GM23248 (cell line): Measurements from ENCODE around the gene PTGES2. TPM values are rescaled to one million over a fixed set of nuclear protein-coding genes. Genes with fewer than 3 reads are reported as not detected.

Experiments used
- DNase-seq: peaks from one replicate; pipeline ENCODE4 v3.0.0-alpha.2; 2015
- H2AFZ ChIP-seq: fragments of 200-600 bp; sonication (generic); 2 replicates; pipeline ENCODE4 v1.6.1; 2016; ENCODE audit warnings: antibody characterized with exemption
- H3F3A ChIP-seq: fragments of 200-600 bp; sonication (generic); 2 replicates; pipeline ENCODE4 v1.6.1; 2016; ENCODE audit warnings: mild to moderate bottlenecking, antibody characterized with exemption, mixed run types; ENCODE audit not compliant: insufficient read depth
- H3K27ac ChIP-seq: fragments of 200-600 bp; sonication (generic); 2 replicates; pipeline ENCODE4 v1.5.1; 2016; ENCODE audit warnings: mild to moderate bottlenecking
- H3K27me3 ChIP-seq: fragments of 200-600 bp; sonication (generic); replicated peaks from 2 replicates; pipeline ENCODE4 v1.6.1; 2016; ENCODE audit warnings: mild to moderate bottlenecking; ENCODE audit not compliant: insufficient read depth
- H3K36me3 ChIP-seq: fragments of 200-600 bp; sonication (generic); 2 replicates; pipeline ENCODE4 v1.6.1; 2016; ENCODE audit warnings: low read depth, mild to moderate bottlenecking
- H3K4me1 ChIP-seq: fragments of 200-600 bp; sonication (generic); 2 replicates; pipeline ENCODE4 v1.6.1; 2016; ENCODE audit warnings: mild to moderate bottlenecking; ENCODE audit not compliant: insufficient read depth
- H3K4me2 ChIP-seq: fragments of 200-600 bp; sonication (generic); one replicate; pipeline ENCODE4 v1.6.1; 2016; ENCODE audit warnings: mild to moderate bottlenecking; ENCODE audit not compliant: unreplicated experiment
- H3K4me3 ChIP-seq: fragments of 200-600 bp; sonication (generic); 2 replicates; pipeline ENCODE4 v1.5.1; 2016; ENCODE audit warnings: mild to moderate bottlenecking
- H3K79me2 ChIP-seq: fragments of 200-600 bp; sonication (generic); 2 replicates; pipeline ENCODE4 v1.6.1; 2016; ENCODE audit warnings: mild to moderate bottlenecking; ENCODE audit not compliant: insufficient read depth
- H3K9ac ChIP-seq: fragments of 200-600 bp; sonication (generic); 2 replicates; pipeline ENCODE4 v1.6.1; 2016; ENCODE audit warnings: mild to moderate bottlenecking
- H3K9me2 ChIP-seq: fragments of 200-600 bp; sonication (generic); 2 replicates; pipeline ENCODE4 v1.6.1; 2016; ENCODE audit warnings: mixed run types, mild to moderate bottlenecking, moderate library complexity; ENCODE audit not compliant: insufficient read depth
- H3K9me3 ChIP-seq: fragments of 200-600 bp; sonication (generic); one replicate; pipeline ENCODE4 v1.6.1; 2017; ENCODE audit warnings: low read depth
- H4K20me1 ChIP-seq: fragments of 200-600 bp; sonication (generic); 2 replicates; pipeline ENCODE4 v1.6.0; 2016; ENCODE audit not compliant: insufficient read depth
- EZH2 ChIP-seq: fragments of 200-600 bp; sonication (generic); IDR thresholded peaks from 2 replicates; pipeline ENCODE4 v1.6.1; 2018; ENCODE audit warnings: antibody characterized with exemption, mild to moderate bottlenecking; ENCODE audit not compliant: insufficient read depth, poor library complexity, severe bottlenecking
- EZH2phosphoT487 ChIP-seq: fragments of 200-600 bp; sonication (generic); IDR thresholded peaks from 2 replicates; pipeline ENCODE4 v1.6.1; 2018; ENCODE audit warnings: antibody characterized with exemption, moderate library complexity, mild to moderate bottlenecking, low read depth; ENCODE audit not compliant: insufficient read depth
- WGBS, 2 experiments: methylation state at CpG; one replicate each; pipeline ENCODE4 v1.1.6; 2015 to 2017; ENCODE audit warnings: low lambda C conversion rate in 2 of 2, low coverage in 1 of 2; ENCODE audit errors: missing lambda C conversion rate in 2 of 2; 5-methylcytosine and 5-hydroxymethylcytosine counted together
- in situ Hi-C: fragments of 300-500 bp; cut with MboI; formaldehyde crosslinking; loops from 2 replicates; pipeline ENCODE4 v1.15.0; 2020
- polyA plus RNA-seq: library from polyadenylated mRNA; unstranded; fragments of >200 nt; fragmentation: Nextera tagmentation; extraction: Ambion mirVana; gene quantifications from 2 replicates; pipeline ENCODE4 v1.2.1, GENCODE V29; 2016
- total RNA-seq: library from RNA; depleted of rRNA; stranded (reverse); fragments of >200 nt; shearing (Covaris generic); gene quantifications from 2 replicates; pipeline ENCODE4 v1.2.3, GENCODE V29; 2014

The PTGES2 gene
- total and polyA plus RNA-seq, 2 experiments from 2014 or later = 63.3 to 68.6 TPM

GRCh38 chr9:128161215-128161902, 33.8 kb upstream of the PTGES2 start:
- H4K20me1 ChIP-seq = no peaks in the 10 kb centered on the region
- in situ Hi-C loops = no loop called here
- peak overlapping the region; percentile 80 for H3K9ac ChIP-seq
- DNase-seq = no peak
- H3K27me3 ChIP-seq = no peaks in the 10 kb centered on the region
- WGBS, 2 experiments = 89 to 91% methylated on average over 13 of the region's 13 CpGs
- peak overlapping the region; percentile 85 for H3K4me3 ChIP-seq
- H3F3A ChIP-seq = peaks cover 21% of the 10 kb centered on the region; the same call in 1 of the 2 replicates
- H3K36me3 ChIP-seq = peaks cover 5% of the 10 kb centered on the region; the same call in 1 of the 2 replicates
- peaks cover 11% of the 10 kb centered on the region for H3K4me1 ChIP-seq
- no peak overlapping the region for H2AFZ ChIP-seq
- no peaks in the 10 kb centered on the region for H3K9me3 ChIP-seq
- no peak overlapping the region for H3K27ac ChIP-seq
- TF ChIP-seq EZH2phosphoT487 = no peak
- TF ChIP-seq EZH2 = no peak
- H3K4me2 ChIP-seq = peak overlapping the region; percentile 79
- no peaks in the 10 kb centered on the region for H3K9me2 ChIP-seq
- H3K79me2 ChIP-seq = 0 out of 2 replicates have a peak, but pooled peaks cover 4% of the 10 kb centered on the region

- peak; percentile 82 for DNase-seq
- H4K20me1 ChIP-seq = no peaks in the 10 kb centered on the region
- WGBS, 2 experiments = 0 to 2% methylated on average over 23 of the region's 23 CpGs
- H3K9ac ChIP-seq = peak overlapping the region; percentile 80
- no peaks in the 10 kb centered on the region for H3K9me2 ChIP-seq
- peak overlapping the region; percentile 21 for H3K27ac ChIP-seq
- in situ Hi-C loops = no loop called here
- H3K4me3 ChIP-seq = peak overlapping the region; percentile 85
- peak overlapping the region; percentile 79 for H3K4me2 ChIP-seq
- H3K27me3 ChIP-seq = no peaks in the 10 kb centered on the region
- H3K79me2 ChIP-seq = 0 out of 2 replicates have a peak, but pooled peaks cover 4% of the 10 kb centered on the region
- H3K4me1 ChIP-seq = peaks cover 11% of the 10 kb centered on the region
- peaks cover 5% of the 10 kb centered on the region; the same call in 1 of the 2 replicates for H3K36me3 ChIP-seq
- H3K9me3 ChIP-seq = no peaks in the 10 kb centered on the region
- H2AFZ ChIP-seq = peak overlapping the region; percentile 86
- no peak for TF ChIP-seq EZH2
- no peak for TF ChIP-seq EZH2phosphoT487
- H3F3A ChIP-seq = peaks cover 21% of the 10 kb centered on the region; the same call in 1 of the 2 replicates
These were observed 33.1 kb upstream of the PTGES2 start for GRCh38 chr9:128160603-128160987.

GRCh38 chr9:128159784-128160602, 32.5 kb upstream of the PTGES2 start, which contains the start of gene BBLN:
TSS of gene BBLN (plus strand) at chr9:128160265. CDS start at chr9:128160408, 143 bp downstream.
- peak within 1 kb of the TSS; percentile 80 for H3K9ac ChIP-seq
- no peak for TF ChIP-seq EZH2
- H3K4me2 ChIP-seq = peak within 1 kb of the TSS; percentile 79
- no peaks in the 10 kb centered on the region for H4K20me1 ChIP-seq
- in situ Hi-C loops = no loop called here
- H3K27me3 ChIP-seq = no peaks in the 10 kb centered on the region
- peaks cover 16% of the 10 kb centered on the region; the same call in 1 of the 2 replicates for H3F3A ChIP-seq
- peak within 1 kb of the TSS; percentile 85 for H3K4me3 ChIP-seq
- peaks cover 11% of the 10 kb centered on the region for H3K4me1 ChIP-seq
- H3K79me2 ChIP-seq = 0 out of 2 replicates have a peak, but pooled peaks cover 4% of the 10 kb centered on the region
- peak; percentile 93 for DNase-seq
- H3K9me2 ChIP-seq = no peaks in the 10 kb centered on the region
- peak within 1 kb of the TSS; percentile 88 for H2AFZ ChIP-seq
- H3K27ac ChIP-seq = peak within 1 kb of the TSS; percentile 21
- H3K9me3 ChIP-seq = no peaks in the 10 kb centered on the region
- WGBS, 2 experiments = 1 to 2% methylated on average over 41 to 77 of the region's 77 CpGs
- H3K36me3 ChIP-seq = peaks cover 5% of the 10 kb centered on the region; the same call in 1 of the 2 replicates

- Histone ChIP-seq H3K9me3 (no peaks in the 10 kb centered on the region), H4K20me1 (no peaks in the 10 kb centered on the region), H3K4me1 (peaks cover 11% of the 10 kb centered on the region), H3K4me2 (peak overlapping the region; percentile 60), H3K4me3 (peak overlapping the region; percentile 85), H3K79me2 (0 out of 2 replicates have a peak, but pooled peaks cover 4% of the 10 kb centered on the region), H3K9ac (peak overlapping the region; percentile 71), H3K27ac (0 out of 2 replicates have a peak overlapping the region, but pooled peaks have one; percentile 15), H3K36me3 (peaks cover 5% of the 10 kb centered on the region; the same call in 1 of the 2 replicates), H2AFZ (peak overlapping the region; percentile 88), H3K27me3 (no peaks in the 10 kb centered on the region), H3K9me2 (no peaks in the 10 kb centered on the region), H3F3A (peaks cover 13% of the 10 kb centered on the region; the same call in 1 of the 2 replicates)
- WGBS, 2 experiments = 32 to 36% methylated on average over 10 to 11 of the region's 11 CpGs
- in situ Hi-C loops = no loop called here
- TF ChIP-seq EZH2phosphoT487 (no peak), EZH2 (no peak)
- DNase-seq = peak; percentile 12
These were observed 31.9 kb upstream of the PTGES2 start for GRCh38 chr9:128159522-128159783.
